ENCODE measurements around the gene HIRA.

- TF ChIP-seq CTCF (IDR thresholded peaks at IDR 0.05), result no peak
- TF ChIP-seq POLR2A (IDR thresholded peaks at IDR 0.05), result no peak
Measured at GRCh38 chr22:19361501-19362103, 69.9 kb downstream of the HIRA start.
